H9 (cell line): ENCODE measurements around the gene CRAT. TPM values are rescaled to one million over a fixed set of nuclear protein-coding genes. Genes with fewer than 3 reads are reported as not detected.

Experiments used
- DNase-seq: peaks from one replicate; pipeline ENCODE4 v3.0.0-alpha.2; 2017
- H2AFZ ChIP-seq: one replicate; pipeline ENCODE4 v1.6.1; 2013; ENCODE audit warnings: mild to moderate bottlenecking, low read length, control low read depth, moderate library complexity
- H2AK5ac ChIP-seq: 2 replicates; pipeline ENCODE4 v1.6.1; 2013; ENCODE audit warnings: low read length, control low read depth, mixed read lengths; ENCODE audit not compliant: insufficient read length
- H2BK120ac ChIP-seq: one replicate; pipeline ENCODE4 v1.6.1; 2013; ENCODE audit warnings: low read depth, mild to moderate bottlenecking, low read length, control low read depth, inconsistent platforms; ENCODE audit not compliant: poor library complexity, severe bottlenecking
- H2BK12ac ChIP-seq: 2 replicates; pipeline ENCODE4 v1.6.1; 2013; ENCODE audit warnings: low read length, control low read depth, mixed read lengths, low read depth; ENCODE audit not compliant: insufficient read length
- H2BK15ac ChIP-seq: 2 replicates; pipeline ENCODE4 v1.6.1; 2013; ENCODE audit warnings: low read depth, low read length, control low read depth
- H2BK20ac ChIP-seq: one replicate; pipeline ENCODE4 v1.6.1; 2013; ENCODE audit warnings: low read depth, mild to moderate bottlenecking, low read length, control low read depth, inconsistent platforms; ENCODE audit not compliant: poor library complexity, severe bottlenecking
- H2BK5ac ChIP-seq: 2 replicates; pipeline ENCODE4 v1.6.1; 2013; ENCODE audit warnings: low read length, control low read depth, mixed read lengths; ENCODE audit not compliant: insufficient read length
- H3K14ac ChIP-seq: 2 replicates; pipeline ENCODE4 v1.6.1; 2013; ENCODE audit warnings: low read length, control low read depth; ENCODE audit not compliant: insufficient read depth
- H3K18ac ChIP-seq: 2 replicates; pipeline ENCODE4 v1.6.1; 2013; ENCODE audit warnings: low read depth, mild to moderate bottlenecking, mixed read lengths, low read length, control low read depth; ENCODE audit not compliant: insufficient read length
- H3K23ac ChIP-seq: 2 replicates; pipeline ENCODE4 v1.6.1; 2013; ENCODE audit warnings: low read length, control low read depth, mixed read lengths, low read depth; ENCODE audit not compliant: insufficient read length
- H3K23me2 ChIP-seq: 2 replicates; pipeline ENCODE4 v1.6.1; 2013; ENCODE audit warnings: low read depth, mild to moderate bottlenecking, mixed read lengths, low read length, control low read depth; ENCODE audit not compliant: insufficient read length, poor library complexity, severe bottlenecking
- H3K27ac ChIP-seq: 2 replicates; pipeline ENCODE4 v1.5.1; 2013; ENCODE audit warnings: low read length, control low read depth, mixed read lengths, low read depth; ENCODE audit not compliant: insufficient read length
- H3K27me3 ChIP-seq: 2 replicates; pipeline ENCODE4 v1.6.1; 2013; ENCODE audit warnings: low read length, control low read depth, inconsistent platforms; ENCODE audit not compliant: insufficient read depth
- H3K4ac ChIP-seq: 2 replicates; pipeline ENCODE4 v1.6.1; 2013; ENCODE audit warnings: low read depth, mild to moderate bottlenecking, control low read depth, inconsistent platforms, low read length, moderate library complexity
- H3K4me1 ChIP-seq: 2 replicates; pipeline ENCODE4 v1.6.1; 2013; ENCODE audit warnings: low read length, control low read depth, inconsistent platforms; ENCODE audit not compliant: insufficient read depth
- H3K4me2 ChIP-seq: 2 replicates; pipeline ENCODE4 v1.6.1; 2013; ENCODE audit warnings: low read length, control low read depth, mixed read lengths; ENCODE audit not compliant: insufficient read length, insufficient read depth
- H3K56ac ChIP-seq: 2 replicates; pipeline ENCODE4 v1.6.1; 2013; ENCODE audit warnings: low read depth, mild to moderate bottlenecking, mixed read lengths, low read length, control low read depth; ENCODE audit not compliant: insufficient read length
- H3K79me1 ChIP-seq: 2 replicates; pipeline ENCODE4 v1.6.1; 2013; ENCODE audit warnings: low read depth, mild to moderate bottlenecking, moderate library complexity, low read length, control low read depth, inconsistent platforms; ENCODE audit not compliant: insufficient read depth, poor library complexity, severe bottlenecking
- H3K79me2 ChIP-seq: 2 replicates; pipeline ENCODE4 v1.6.1; 2013; ENCODE audit warnings: low read length, control low read depth, inconsistent platforms; ENCODE audit not compliant: insufficient read depth
- H3K9ac ChIP-seq: 2 replicates; pipeline ENCODE4 v1.6.1; 2013; ENCODE audit warnings: low read length, control low read depth, mixed read lengths; ENCODE audit not compliant: insufficient read length; ENCODE audit errors: extremely low read depth
- H3K9me3 ChIP-seq: one replicate; pipeline ENCODE4 v1.6.1; 2013; ENCODE audit warnings: low read depth, low read length, inconsistent platforms; ENCODE audit not compliant: control insufficient read depth
- H3T11ph ChIP-seq: one replicate; pipeline ENCODE4 v1.6.1; 2013; ENCODE audit warnings: mild to moderate bottlenecking, low read length, control low read depth, inconsistent platforms
- H4K20me1 ChIP-seq: one replicate; pipeline ENCODE4 v1.6.1; 2013; ENCODE audit not compliant: control insufficient read depth, insufficient read length, insufficient read depth
- H4K5ac ChIP-seq: 2 replicates; pipeline ENCODE4 v1.6.1; 2013; ENCODE audit warnings: low read depth, mild to moderate bottlenecking, mixed read lengths, low read length, control low read depth; ENCODE audit not compliant: insufficient read length
- H4K8ac ChIP-seq: replicated peaks from 2 replicates; pipeline ENCODE4 v1.6.1; 2013; ENCODE audit warnings: low read length, control low read depth, mixed read lengths, low read depth; ENCODE audit not compliant: insufficient read length
- H4K91ac ChIP-seq: 2 replicates; pipeline ENCODE4 v1.6.1; 2013; ENCODE audit warnings: low read depth, mild to moderate bottlenecking, moderate library complexity, mixed read lengths, low read length, control low read depth; ENCODE audit not compliant: insufficient read length
- H3K27ac Mint-ChIP-seq, 3 experiments: 2 replicates in 2 of 3; 3 replicates in 1 of 3; pipeline ENCODE4 v1.8.0; 2020 to 2021; ENCODE audit warnings: mixed read lengths in 3 of 3, mild to moderate bottlenecking in 1 of 3, moderate library complexity in 1 of 3
- H3K27me3 Mint-ChIP-seq: 2 replicates; pipeline ENCODE4 v1.8.0; 2021; ENCODE audit warnings: low read depth, mild to moderate bottlenecking, moderate library complexity, mixed read lengths
- H3K36me3 Mint-ChIP-seq, 3 experiments: 2 replicates in 2 of 3; 3 replicates in 1 of 3; pipeline ENCODE4 v1.8.0; 2020 to 2021; ENCODE audit warnings: low read depth in 3 of 3, mixed read lengths in 3 of 3; ENCODE audit not compliant: insufficient read depth in 1 of 3
- H3K4me1 Mint-ChIP-seq, 2 experiments: 2 replicates each; pipeline ENCODE4 v1.8.0; 2020; ENCODE audit warnings: mixed read lengths in 2 of 2
- H3K4me3 Mint-ChIP-seq, 2 experiments: 2 replicates in 1 of 2; 3 replicates in 1 of 2; pipeline ENCODE4 v1.8.0; 2020 to 2021; ENCODE audit warnings: mild to moderate bottlenecking in 2 of 2, mixed read lengths in 2 of 2, moderate library complexity in 1 of 2
- H3K9me3 Mint-ChIP-seq, 2 experiments: 2 replicates in 1 of 2; 3 replicates in 1 of 2; pipeline ENCODE4 v1.8.0; 2020; ENCODE audit warnings: mild to moderate bottlenecking in 2 of 2, mixed read lengths in 2 of 2, moderate library complexity in 1 of 2
- CTCF ChIP-seq: fragments of 200-600 bp; sonication (generic); conservative IDR thresholded peaks from 3 replicates; pipeline ENCODE4 v1.8.0; 2021; ENCODE audit warnings: antibody characterized with exemption, mild to moderate bottlenecking
- WGBS: extraction: QIAGEN DNeasy Blood & Tissue Kit; methylation state at CpG from one replicate; pipeline ENCODE4 v1.1.7; 2013; ENCODE audit warnings: missing lambda C conversion rate, low lambda C conversion rate, mixed read lengths; ENCODE audit not compliant: insufficient read length; ENCODE audit errors: extremely low coverage; 5-methylcytosine and 5-hydroxymethylcytosine counted together
- total RNA-seq: library from RNA; stranded (reverse); gene quantifications from 2 replicates; pipeline ENCODE4 v1.2.1, GENCODE V29; 2021

Gene CRAT
- total RNA-seq, 1 experiment from 2014 or later: 15.0 TPM

- no peaks in the 10 kb centered on the region for H4K20me1 ChIP-seq
- no peak for DNase-seq
- H3K56ac ChIP-seq: no peak overlapping the region
- no peak overlapping the region for H3K18ac ChIP-seq
- peak overlapping the region in 2 of 3 experiments; percentile 4 to 91; a peak in 1 of 7 replicates for H3K27ac Mint-ChIP-seq
- H3K23me2 ChIP-seq: no peaks in the 10 kb centered on the region
- no peak for TF ChIP-seq CTCF
- no peak overlapping the region for H2BK20ac ChIP-seq
- H3K9me3 ChIP-seq: no peaks in the 10 kb centered on the region
- H2AFZ ChIP-seq: no peak overlapping the region
- H3K27me3 ChIP-seq: no peaks in the 10 kb centered on the region
- no CpG with 5 or more reads among the region's 10 CpGs for WGBS
- H3K4me1 ChIP-seq: peaks cover 4% of the 10 kb centered on the region; the same call in 1 of the 2 replicates
- no peak overlapping the region for H3K4me2 ChIP-seq
- no peak overlapping the region for H4K91ac ChIP-seq
- no peak overlapping the region for H2BK12ac ChIP-seq
- H3K9ac ChIP-seq: no peak overlapping the region
- H3K4me1 Mint-ChIP-seq: peaks cover 7 to 19% of the 10 kb centered on the region in 2 experiments
- H3K14ac ChIP-seq: no peak overlapping the region
- no peak overlapping the region; a peak in 1 of 5 replicates for H3K4me3 Mint-ChIP-seq
- peaks cover 9 to 33% (median 26%) of the 10 kb centered on the region in 3 experiments; a peak in 6 of 7 replicates for H3K36me3 Mint-ChIP-seq
- H3K4ac ChIP-seq: no peak overlapping the region
- H2BK15ac ChIP-seq: no peak overlapping the region
- no peak overlapping the region for H2AK5ac ChIP-seq
- H3K79me2 ChIP-seq: no peaks in the 10 kb centered on the region
- no peak overlapping the region for H3K23ac ChIP-seq
- H3K9me3 Mint-ChIP-seq: no peaks in the 10 kb centered on the region
- H2BK120ac ChIP-seq: no peak overlapping the region
- H4K8ac ChIP-seq: no peak overlapping the region
- no peak overlapping the region for H3K27ac ChIP-seq
- no peak overlapping the region for H4K5ac ChIP-seq
- no peaks in the 10 kb centered on the region for H3K27me3 Mint-ChIP-seq
- H3K79me1 ChIP-seq: no peaks in the 10 kb centered on the region
- no peak overlapping the region for H3T11ph ChIP-seq
- H2BK5ac ChIP-seq: no peak overlapping the region
These were observed 39.5 kb upstream of the CRAT start for GRCh38 chr9:129150122-129150521.
